ENCODE results near the gene TRIM37. TPM values are rescaled to one million over a fixed set of nuclear protein-coding genes. Genes with fewer than 3 reads are reported as not detected.

TRIM37 gene
- polyA plus RNA-seq, 1 donor (not counting 4 experiments of a cell fraction or from before 2014, with no cell fraction given): 26.4 TPM

- FAIRE-seq (no peak), DNase-seq (ENCODE audit: low read depth, low spot score) (no peak)
- Histone ChIP-seq H3K27ac (ENCODE audit: control insufficient read depth, insufficient read depth, low read length) (no peak overlapping the region), H3K79me2 (ENCODE audit: control insufficient read depth, insufficient read depth, low read length) (no peaks in the 10 kb centered on the region), H3K9me3 (ENCODE audit: control insufficient read depth, low read depth, low read length) (no peaks in the 10 kb centered on the region), H3K4me1 (ENCODE audit: control insufficient read depth, extremely low read depth, insufficient read depth, low read length) (no peaks in the 10 kb centered on the region), H3K4me3 (ENCODE audit: control insufficient read depth in 2 of 3, extremely low read depth in 1 of 3, insufficient read depth in 2 of 3, low read depth in 1 of 3, low read length in 3 of 3) (no peak overlapping the region), H3K27me3 (ENCODE audit: control insufficient read depth, extremely low read depth, insufficient read depth, low read length) (no peaks in the 10 kb centered on the region), H3K36me3 (ENCODE audit: control insufficient read depth in 2 of 2, extremely low read depth in 1 of 2, insufficient read depth in 2 of 2, low read length in 2 of 2) (peaks cover 0 to 18% of the 10 kb centered on the region in 2 experiments), H3K9me1 (ENCODE audit: control insufficient read depth, extremely low read depth, insufficient read depth, low read length) (no peaks in the 10 kb centered on the region), H3K9ac (ENCODE audit: control insufficient read depth, extremely low read depth, insufficient read depth, low read length) (no peak overlapping the region), H2AFZ (ENCODE audit: control insufficient read depth, low read length) (no peak overlapping the region), H3K4me2 (ENCODE audit: control insufficient read depth, extremely low read depth, insufficient read depth, low read depth, low read length) (no peak overlapping the region), H4K20me1 (ENCODE audit: control insufficient read depth, extremely low read depth, insufficient read depth, low read length) (no peaks in the 10 kb centered on the region)
- dilution Hi-C loops (cut with MboI; ENCODE audit: extremely low pct_ligation_motif_present, low sequenced_read_pairs): no loop called here
- TF ChIP-seq EZH2 (IDR thresholded peaks at IDR 0.05; ENCODE audit: low read length): no peak
- TF ChIP-seq CTCF (optimal IDR thresholded peaks at IDR 0.05 in 1 of 3, IDR thresholded peaks at IDR 0.05 in 1 of 3, conservative IDR thresholded peaks at IDR 0.05 in 1 of 3; ENCODE audit: extremely low read depth in 1 of 3, insufficient read depth in 2 of 3, low read length in 3 of 3): no peak
Observed at GRCh38 chr17:58998871-58999270, 107.8 kb downstream of the TRIM37 start.

- H3K27me3 ChIP-seq (ENCODE audit: control insufficient read depth, extremely low read depth, insufficient read depth, low read length): no peaks in the 10 kb centered on the region
- H3K27ac ChIP-seq (ENCODE audit: control insufficient read depth, insufficient read depth, low read length): no peak overlapping the region
- no peaks in the 10 kb centered on the region for H3K79me2 ChIP-seq (ENCODE audit: control insufficient read depth, insufficient read depth, low read length)
- H3K36me3 ChIP-seq (ENCODE audit: control insufficient read depth in 2 of 2, extremely low read depth in 1 of 2, insufficient read depth in 2 of 2, low read length in 2 of 2): peaks cover 0 to 18% of the 10 kb centered on the region in 2 experiments
- H3K4me3 ChIP-seq (ENCODE audit: control insufficient read depth in 2 of 3, extremely low read depth in 1 of 3, insufficient read depth in 2 of 3, low read depth in 1 of 3, low read length in 3 of 3): no peak overlapping the region
- FAIRE-seq: no peak
- no peaks in the 10 kb centered on the region for H3K9me1 ChIP-seq (ENCODE audit: control insufficient read depth, extremely low read depth, insufficient read depth, low read length)
- H4K20me1 ChIP-seq (ENCODE audit: control insufficient read depth, extremely low read depth, insufficient read depth, low read length): no peaks in the 10 kb centered on the region
- H3K4me2 ChIP-seq (ENCODE audit: control insufficient read depth, extremely low read depth, insufficient read depth, low read depth, low read length): no peak overlapping the region
- H3K9ac ChIP-seq (ENCODE audit: control insufficient read depth, extremely low read depth, insufficient read depth, low read length): no peak overlapping the region
- H3K4me1 ChIP-seq (ENCODE audit: control insufficient read depth, extremely low read depth, insufficient read depth, low read length): no peaks in the 10 kb centered on the region
- no peak for TF ChIP-seq EZH2 (IDR thresholded peaks at IDR 0.05; ENCODE audit: low read length)
- DNase-seq (ENCODE audit: low read depth, low spot score): no peak
- dilution Hi-C loops (cut with MboI; ENCODE audit: extremely low pct_ligation_motif_present, low sequenced_read_pairs): no loop called here
- H3K9me3 ChIP-seq (ENCODE audit: control insufficient read depth, low read depth, low read length): no peaks in the 10 kb centered on the region
- no peak overlapping the region for H2AFZ ChIP-seq (ENCODE audit: control insufficient read depth, low read length)
Observed at GRCh38 chr17:58997756-58998553, 108.7 kb downstream of the TRIM37 start.

Data from keratinocyte (primary cell).